ENCODE data around the gene COL13A1. TPM values are rescaled to one million over a fixed set of nuclear protein-coding genes. Genes with fewer than 3 reads are reported as not detected.

The COL13A1 gene
- total RNA-seq, 4 donors from 2014 or later = 1.2 to 4.2 (median 2.6) TPM

DNA sequence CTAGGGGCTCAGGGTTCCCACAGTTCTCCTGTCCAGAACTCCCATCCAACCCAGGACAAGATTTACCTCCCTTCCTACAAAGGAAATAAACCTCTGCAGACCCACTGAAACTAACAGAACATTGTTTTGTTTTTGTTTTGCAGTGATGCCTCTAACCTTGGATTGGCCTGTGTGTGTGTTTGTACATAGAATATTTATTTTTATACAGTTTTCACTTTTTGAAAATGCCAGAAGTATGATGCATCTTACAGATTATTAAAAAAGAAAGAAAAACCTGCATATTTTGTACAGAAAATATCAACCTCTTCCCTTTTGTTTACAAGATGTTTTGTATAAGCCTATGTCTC is 156.8 kb downstream of the COL13A1 start:
- Histone ChIP-seq H3K27me3 (no peaks in the 10 kb centered on the region), H3K36me3 (no peaks in the 10 kb centered on the region), H3K4me1 (peaks cover 0 to 7% (median 0%) of the 10 kb centered on the region in 4 donors), H3K4me3 (no peak overlapping the region), H3K9me3 (no peaks in the 10 kb centered on the region), H3K27ac (replicated peaks in 1 of 4) (no peak overlapping the region)
- DNase-seq (ENCODE audit: extremely low spot score) = no peak
- TF ChIP-seq POLR2A (IDR thresholded peaks at IDR 0.05; ENCODE audit: low read depth) (no peak), POLR2AphosphoS5 (IDR thresholded peaks at IDR 0.05) (no peak), CTCF (IDR thresholded peaks at IDR 0.05) (no peak), EP300 (IDR thresholded peaks at IDR 0.05) (no peak)
- intact Hi-C loops (cut with DNase I) = no loop called here

DNA sequence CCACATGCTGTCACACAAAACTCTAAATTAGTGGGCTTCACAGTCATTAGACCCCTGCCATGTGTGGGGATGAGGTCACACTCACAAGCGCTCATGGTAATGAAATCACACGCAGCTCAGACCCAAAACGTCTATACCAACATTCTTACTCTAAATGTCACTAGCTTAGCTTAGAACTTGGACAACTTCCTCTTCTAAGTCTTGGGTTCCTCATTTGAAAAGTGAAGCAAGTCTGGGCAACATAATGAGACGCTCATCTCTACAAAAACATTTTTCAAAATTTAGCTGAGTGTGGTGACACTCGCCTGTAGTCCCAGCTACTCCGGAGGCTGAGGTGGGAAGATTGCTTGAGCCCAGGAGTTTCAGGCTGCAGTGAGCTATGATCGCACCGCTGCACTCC is 158.2 kb downstream of the COL13A1 start:
- intact Hi-C loops (cut with DNase I) = no loop called here
- Histone ChIP-seq H3K4me1 (peaks cover 0 to 7% (median 0%) of the 10 kb centered on the region in 4 donors), H3K36me3 (no peaks in the 10 kb centered on the region), H3K27me3 (no peaks in the 10 kb centered on the region), H3K9me3 (no peaks in the 10 kb centered on the region), H3K4me3 (no peak overlapping the region), H3K27ac (replicated peaks in 1 of 4) (no peak overlapping the region)
- DNase-seq (ENCODE audit: extremely low spot score) = no peak
- TF ChIP-seq POLR2A (IDR thresholded peaks at IDR 0.05; ENCODE audit: low read depth) (no peak), CTCF (IDR thresholded peaks at IDR 0.05) (no peak), POLR2AphosphoS5 (IDR thresholded peaks at IDR 0.05) (no peak), EP300 (IDR thresholded peaks at IDR 0.05) (no peak)
- WGBS = 79% methylated on average over 8 of the region's 8 CpGs

GRCh38 chr10:69960606-69960987 is 158.9 kb downstream of the COL13A1 start:
- H3K9me3 ChIP-seq = no peaks in the 10 kb centered on the region
- H3K4me1 ChIP-seq = peaks cover 0 to 7% (median 0%) of the 10 kb centered on the region in 4 donors
- no peak overlapping the region for H3K4me3 ChIP-seq
- H3K36me3 ChIP-seq = no peaks in the 10 kb centered on the region
- peaks cover 0 to 1% (median 0%) of the 10 kb centered on the region in 4 donors for H3K27me3 ChIP-seq
- WGBS = 84% methylated on average over 4 of the region's 4 CpGs
- intact Hi-C loops (cut with DNase I) = no loop called here
- TF ChIP-seq EP300 (IDR thresholded peaks at IDR 0.05) = no peak
- no peak overlapping the region for H3K27ac ChIP-seq (replicated peaks in 1 of 4)
- DNase-seq (ENCODE audit: extremely low spot score) = peak; percentile 66

DNA sequence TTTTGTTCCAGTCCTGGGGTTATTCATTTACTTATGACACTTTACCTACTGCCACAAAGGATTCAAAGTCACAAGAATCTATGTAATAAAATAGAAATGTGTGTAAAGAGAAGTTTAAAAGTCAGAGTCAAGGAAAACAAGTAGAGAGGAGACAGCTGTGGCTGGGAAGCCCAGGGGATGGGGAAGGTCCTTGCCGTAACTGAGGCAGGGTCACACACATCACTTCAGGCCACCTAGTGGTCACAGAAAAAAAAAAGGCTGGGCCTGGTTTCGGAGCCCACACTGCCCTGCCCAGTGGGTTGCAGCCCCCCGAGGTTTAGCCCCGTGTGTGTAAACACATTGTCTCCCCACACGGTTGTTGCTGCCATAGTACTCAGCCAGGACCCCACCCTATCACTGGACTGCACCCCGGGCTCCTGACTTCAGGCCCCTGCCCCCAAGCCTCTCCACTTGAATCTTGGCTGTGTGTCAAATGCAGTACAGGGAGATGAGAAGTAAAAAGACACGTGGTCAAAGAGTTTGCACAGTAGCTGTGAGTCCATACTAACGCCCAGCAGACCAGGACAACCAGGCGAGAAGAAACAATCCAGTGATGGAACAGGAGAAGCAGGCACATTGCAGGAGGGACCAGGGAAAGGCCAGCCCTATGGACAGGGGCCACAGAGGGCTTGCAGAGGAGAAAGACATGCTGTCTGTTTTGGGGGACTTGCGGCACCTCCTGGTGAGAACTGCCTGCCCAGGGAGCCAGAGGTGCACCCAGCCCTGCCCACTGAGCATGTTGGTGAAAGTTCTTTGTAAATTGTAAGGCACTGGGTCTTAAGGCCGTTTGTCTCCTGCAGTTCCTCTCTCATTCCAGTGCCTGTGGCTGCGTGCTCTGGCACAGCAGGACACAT is 159.5 kb downstream of the COL13A1 start:
- DNase-seq (ENCODE audit: extremely low spot score) = peak; percentile 70
- Histone ChIP-seq H3K36me3 (no peaks in the 10 kb centered on the region), H3K27me3 (peaks cover 0 to 7% (median 0%) of the 10 kb centered on the region in 4 donors), H3K4me1 (peaks cover 0 to 7% (median 0%) of the 10 kb centered on the region in 4 donors), H3K27ac (replicated peaks in 1 of 4) (no peak overlapping the region), H3K4me3 (no peak overlapping the region), H3K9me3 (no peaks in the 10 kb centered on the region)
- peak in 1 of 3 experiments; percentile 17 for TF ChIP-seq CTCF (IDR thresholded peaks at IDR 0.05)
- no peak for TF ChIP-seq EP300 (IDR thresholded peaks at IDR 0.05)
- intact Hi-C loops (cut with DNase I) = no loop called here
- 45% methylated on average over 10 of the region's 12 CpGs for WGBS

- 83% methylated on average over 10 of the region's 17 CpGs for WGBS
- H3K4me3 ChIP-seq = no peak overlapping the region
- peaks cover 0 to 7% (median 0%) of the 10 kb centered on the region in 4 donors for H3K4me1 ChIP-seq
- no peaks in the 10 kb centered on the region for H3K36me3 ChIP-seq
- no peak overlapping the region for H3K27ac ChIP-seq (replicated peaks in 1 of 4)
- no peak for TF ChIP-seq POLR2A (IDR thresholded peaks at IDR 0.05; ENCODE audit: low read depth)
- no peak for TF ChIP-seq EP300 (IDR thresholded peaks at IDR 0.05)
- TF ChIP-seq CTCF (IDR thresholded peaks at IDR 0.05) = no peak
- intact Hi-C loops (cut with DNase I) = no loop called here
- peaks cover 0 to 8% (median 0%) of the 10 kb centered on the region in 4 donors for H3K27me3 ChIP-seq
- peak; percentile 87 for DNase-seq (ENCODE audit: extremely low spot score)
- no peaks in the 10 kb centered on the region for H3K9me3 ChIP-seq
Measured at GRCh38 chr10:69961881-69962745, 160.4 kb downstream of the COL13A1 start.
